Fibroblast of villous mesenchyme (primary cell): ENCODE results near the gene NTM. TPM values are rescaled to one million over a fixed set of nuclear protein-coding genes. Genes with fewer than 3 reads are reported as not detected.

Source experiments
- DNase-seq: peaks from one replicate; pipeline ENCODE4 v3.0.0-alpha.2; 2010; ENCODE audit warnings: low read depth
- H3K4me3 ChIP-seq: 2 replicates; pipeline ENCODE4 v1.5.1; 2011; ENCODE audit warnings: low read depth, mild to moderate bottlenecking, low read length
- total RNA-seq: library from RNA; depleted of rRNA; stranded (reverse); fragments of >200 nt; gene quantifications from 2 replicates; pipeline ENCODE4 v1.2.3, GENCODE V29; 2012
- TF ChIP-seq, protein P1 (sequence below): IDR thresholded peaks from 2 replicates; pipeline ENCODE4 v1.5.1; 2012; ENCODE audit warnings: low read depth, mild to moderate bottlenecking, low read length; ENCODE audit not compliant: insufficient read depth

Gene NTM
- total RNA-seq, 1 donor, result 7.3 TPM

DNA sequence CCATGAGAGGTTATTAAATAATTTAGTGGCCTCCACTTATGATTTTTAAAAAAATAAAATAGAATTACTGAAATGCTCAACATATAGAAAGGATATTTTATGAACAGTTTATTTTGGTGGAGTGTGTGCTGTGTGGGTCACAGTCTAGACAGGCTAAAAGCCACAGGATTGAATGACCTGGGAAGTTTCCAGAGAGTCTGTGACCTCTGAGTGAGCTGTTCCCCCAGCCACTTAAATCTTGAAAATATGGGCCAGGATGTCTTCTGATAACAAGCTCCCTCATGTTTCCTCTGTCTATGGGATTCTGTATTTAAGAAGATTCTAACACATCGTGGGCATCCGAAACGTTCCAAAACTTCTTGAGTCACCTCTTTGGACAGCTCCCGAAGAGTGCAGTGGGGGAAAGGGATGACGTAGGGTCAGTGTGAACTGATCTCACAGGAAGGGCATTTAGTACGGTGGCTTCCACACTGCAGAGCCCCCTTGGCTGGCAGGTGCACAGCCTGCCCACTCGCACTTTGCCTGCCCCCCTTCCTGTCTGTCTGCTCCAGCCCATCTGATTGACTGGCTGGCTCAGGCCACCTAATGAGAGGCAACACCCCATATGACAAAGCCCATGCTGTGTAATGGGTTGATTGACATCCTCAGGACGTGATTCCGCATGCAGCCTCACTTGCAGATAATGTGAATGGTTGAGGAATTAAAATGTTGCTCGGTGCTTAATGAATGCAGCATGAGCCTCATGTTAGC, 97.4 kb downstream of the NTM start:
- DNase-seq, result no peak
- no peak overlapping the region for H3K4me3 ChIP-seq
- TF ChIP-seq, protein P1, sequence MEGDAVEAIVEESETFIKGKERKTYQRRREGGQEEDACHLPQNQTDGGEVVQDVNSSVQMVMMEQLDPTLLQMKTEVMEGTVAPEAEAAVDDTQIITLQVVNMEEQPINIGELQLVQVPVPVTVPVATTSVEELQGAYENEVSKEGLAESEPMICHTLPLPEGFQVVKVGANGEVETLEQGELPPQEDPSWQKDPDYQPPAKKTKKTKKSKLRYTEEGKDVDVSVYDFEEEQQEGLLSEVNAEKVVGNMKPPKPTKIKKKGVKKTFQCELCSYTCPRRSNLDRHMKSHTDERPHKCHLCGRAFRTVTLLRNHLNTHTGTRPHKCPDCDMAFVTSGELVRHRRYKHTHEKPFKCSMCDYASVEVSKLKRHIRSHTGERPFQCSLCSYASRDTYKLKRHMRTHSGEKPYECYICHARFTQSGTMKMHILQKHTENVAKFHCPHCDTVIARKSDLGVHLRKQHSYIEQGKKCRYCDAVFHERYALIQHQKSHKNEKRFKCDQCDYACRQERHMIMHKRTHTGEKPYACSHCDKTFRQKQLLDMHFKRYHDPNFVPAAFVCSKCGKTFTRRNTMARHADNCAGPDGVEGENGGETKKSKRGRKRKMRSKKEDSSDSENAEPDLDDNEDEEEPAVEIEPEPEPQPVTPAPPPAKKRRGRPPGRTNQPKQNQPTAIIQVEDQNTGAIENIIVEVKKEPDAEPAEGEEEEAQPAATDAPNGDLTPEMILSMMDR, result no peak

DNA sequence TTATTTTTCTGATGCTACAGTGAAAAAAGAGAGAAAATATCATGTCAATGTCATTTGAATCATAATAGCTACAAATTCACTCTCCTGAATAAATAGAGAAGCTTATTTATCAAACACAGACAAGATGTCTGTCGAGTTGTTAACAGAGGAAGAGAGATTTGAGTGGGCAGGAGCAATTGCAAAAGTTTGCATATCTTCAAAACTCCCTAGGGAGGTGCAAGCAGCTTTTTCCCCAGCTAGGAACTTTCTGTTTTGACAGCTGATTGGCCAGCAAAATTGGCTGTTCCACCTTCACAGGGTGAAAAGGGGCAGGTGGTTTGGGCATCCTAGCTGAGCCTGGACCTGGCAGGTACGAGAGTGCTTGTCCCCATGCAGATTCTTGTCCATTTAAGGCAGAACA, 98.2 kb downstream of the NTM start:
- no peak overlapping the region for H3K4me3 ChIP-seq
- TF ChIP-seq, protein P1, result no peak
- DNase-seq, result no peak

DNA sequence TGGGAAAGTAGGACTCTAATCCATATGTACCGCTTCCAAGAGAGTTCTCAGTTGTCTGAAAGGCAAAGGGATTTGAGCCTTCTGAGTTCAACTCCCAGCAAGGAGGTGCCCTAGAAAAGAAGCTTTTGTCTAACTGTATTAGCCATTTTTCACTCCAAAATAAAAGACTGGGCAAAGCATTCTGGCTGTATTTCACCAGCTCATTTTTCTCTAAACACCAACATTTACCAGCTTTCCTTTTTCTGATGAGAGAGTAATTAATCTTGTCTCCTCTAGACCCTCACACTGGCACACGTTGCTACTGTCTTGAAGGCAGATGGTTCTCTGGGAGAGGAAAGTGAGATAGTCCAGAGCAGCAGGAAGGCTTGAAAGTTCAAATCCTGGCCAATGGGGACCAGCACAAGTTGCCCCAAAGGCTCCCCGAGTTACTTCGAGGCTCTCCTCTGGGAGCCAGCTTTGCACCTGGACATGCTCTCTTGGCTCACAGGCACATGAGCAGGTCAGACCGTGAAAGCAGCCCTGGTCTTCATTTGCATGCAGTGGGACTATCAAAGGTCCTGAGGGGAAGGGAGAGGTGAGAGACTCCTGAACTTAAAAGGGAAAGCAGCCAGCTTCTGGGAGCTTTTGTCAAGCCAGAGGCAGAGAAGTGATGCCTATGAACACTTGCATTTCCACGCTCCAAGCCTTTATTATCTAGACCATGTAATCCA, 100.0 kb downstream of the NTM start:
- no peak overlapping the region for H3K4me3 ChIP-seq
- DNase-seq, result no peak
- TF ChIP-seq, protein P1, result no peak

GRCh38 chr11:131471976-131472375, 101.6 kb downstream of the NTM start:
- no peak for DNase-seq
- TF ChIP-seq, protein P1, result no peak
- H3K4me3 ChIP-seq, result no peak overlapping the region

GRCh38 chr11:131474947-131475346, 104.5 kb downstream of the NTM start:
- TF ChIP-seq, protein P1, result no peak
- no peak for DNase-seq

DNA sequence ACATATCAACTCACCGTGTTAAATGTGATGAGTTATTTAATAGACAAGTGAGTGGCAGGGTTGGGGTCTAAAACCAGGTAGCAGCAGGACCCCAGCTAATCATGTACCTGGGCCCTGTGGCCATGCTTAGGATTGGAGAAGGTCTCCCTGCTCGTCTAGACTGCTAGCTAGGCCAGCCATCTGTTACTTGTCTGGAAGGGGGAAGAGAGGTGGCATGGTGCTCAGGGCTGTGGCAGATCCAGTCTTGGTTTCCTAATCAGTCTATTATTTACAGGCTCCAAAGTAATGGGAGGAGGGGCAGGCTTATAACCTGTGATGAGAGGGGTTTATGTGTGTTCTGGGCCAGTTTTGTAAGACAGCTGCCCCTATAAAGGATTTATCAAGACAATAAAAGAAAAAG, 105.9 kb downstream of the NTM start:
- DNase-seq, result no peak
- H3K4me3 ChIP-seq, result no peak overlapping the region
- TF ChIP-seq, protein P1, result no peak

More at GRCh38 chr11:131474947-131475346, 104.5 kb downstream of the NTM start:
- H3K4me3 ChIP-seq, result no peak overlapping the region
